K562 (cell line): ENCODE data around the gene LCA5.

Experiments
- CEBPB ChIP-seq: fragments of 450-650 bp; IDR thresholded peaks from 2 replicates; pipeline ENCODE4 v1.6.1; 2016; ENCODE audit warnings: missing genetic modification characterization, missing compliant biosample characterization
- ILK ChIP-seq: fragments of 450-650 bp; IDR thresholded peaks from 2 replicates; pipeline ENCODE4 v1.6.1; 2016; ENCODE audit warnings: missing genetic modification characterization, low read depth, mild to moderate bottlenecking, missing compliant biosample characterization, moderate library complexity, borderline replicate concordance
- JUND ChIP-seq, 2 experiments: IDR thresholded peaks; 2 replicates in 1 of 2; 3 replicates in 1 of 2; pipeline ENCODE4 v1.6.1; 2011; ENCODE audit warnings: borderline replicate concordance in 2 of 2, low read depth in 2 of 2, low read length in 2 of 2, improper control_type of control experiment in 1 of 2, missing biosample characterization in 1 of 2, missing genetic modification characterization in 1 of 2, missing genetic modification reagents in 1 of 2
- MAFK ChIP-seq: IDR thresholded peaks from 2 replicates; pipeline ENCODE4 v1.6.1; 2011; ENCODE audit warnings: low read length, improper control_type of control experiment
- NFYB ChIP-seq: IDR thresholded peaks from 2 replicates; pipeline ENCODE4 v1.6.1; 2011; ENCODE audit warnings: mild to moderate bottlenecking, moderate library complexity; ENCODE audit not compliant: insufficient read length; ENCODE audit errors: extremely low read depth
- NONO ChIP-seq, 2 experiments: fragments of 200-400 bp in 1 of 2; fragments of 450-650 bp in 1 of 2; formaldehyde crosslinking in 1 of 2; IDR thresholded peaks; 2 replicates each; pipeline ENCODE4 v1.6.1; 2017; ENCODE audit warnings: low read depth in 2 of 2, mild to moderate bottlenecking in 2 of 2, moderate library complexity in 2 of 2, low read length in 1 of 2
- ZNF175 ChIP-seq: fragments of 200-800 bp; sonication (Bioruptor generic); IDR thresholded peaks from 2 replicates; pipeline ENCODE4 v1.6.1; 2016; ENCODE audit warnings: low read depth, mild to moderate bottlenecking, missing genetic modification characterization, missing compliant biosample characterization
- TF ChIP-seq, protein P1 (sequence below): fragments of 450-650 bp; formaldehyde crosslinking; IDR thresholded peaks from 2 replicates; pipeline ENCODE4 v1.4.0; 2022; ENCODE audit warnings: missing genetic modification characterization
- TF ChIP-seq, protein P2 (sequence below), 3 experiments: IDR thresholded peaks in 2 of 3; conservative IDR thresholded peaks in 1 of 3; 2 replicates each; pipeline ENCODE4 v1.5.1; 2011 to 2012; ENCODE audit warnings: low read length in 3 of 3, mild to moderate bottlenecking in 3 of 3, control low read depth in 2 of 3, improper control_type of control experiment in 1 of 3, inconsistent platforms in 1 of 3, low read depth in 1 of 3, mixed read lengths in 1 of 3, moderate library complexity in 1 of 3; ENCODE audit not compliant: insufficient read depth in 2 of 3
- TF ChIP-seq, protein P3 (sequence below): sonication (generic); formaldehyde crosslinking; IDR thresholded peaks from 2 replicates; pipeline ENCODE4 v1.8.0; 2022; ENCODE audit warnings: mild to moderate bottlenecking, missing genetic modification reagents, borderline replicate concordance
- TF ChIP-seq, protein P4 (sequence below): fragments of 450-650 bp; IDR thresholded peaks from 2 replicates; pipeline ENCODE4 v1.6.1; 2017; ENCODE audit warnings: mild to moderate bottlenecking, moderate library complexity
- TF ChIP-seq, protein P5 (sequence below): sonication (generic); formaldehyde crosslinking; IDR thresholded peaks from 2 replicates; pipeline ENCODE4 v1.8.0; 2023; ENCODE audit warnings: missing genetic modification reagents, mild to moderate bottlenecking, borderline replicate concordance

DNA sequence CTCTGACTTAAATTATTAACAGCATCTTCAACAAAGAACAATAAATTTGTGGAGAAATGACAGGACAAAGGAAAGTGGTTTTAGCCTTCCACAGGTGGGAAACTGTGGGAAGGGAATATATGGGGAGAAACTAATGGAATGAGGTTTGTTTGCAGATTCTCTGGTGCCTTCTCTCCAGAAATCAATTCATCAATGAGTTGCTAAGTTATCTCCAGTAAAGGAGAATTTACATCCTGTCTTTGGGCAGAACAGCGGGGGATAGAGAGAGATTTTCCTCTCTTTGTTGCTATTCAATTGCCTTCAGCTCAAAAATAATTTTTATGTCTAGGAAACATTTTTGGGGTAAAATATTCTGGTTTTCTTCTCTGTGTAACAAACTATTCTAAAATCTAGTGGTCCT, 36.9 kb upstream of the LCA5 start:
- TF ChIP-seq NFYB (no peak), ILK (tag) (no peak), JUND (IDR thresholded peaks at IDR 0.05; ENCODE audit: borderline replicate concordance, low read depth, low read length) (no peak), JUND (tag; IDR thresholded peaks at IDR 0.05; ENCODE audit: borderline replicate concordance, low read depth, low read length) (no peak), NONO (IDR thresholded peaks at IDR 0.05; ENCODE audit: low read depth in 2 of 2, low read length in 1 of 2) (no peak), MAFK (no peak), ZNF175 (no peak), CEBPB (tag) (no peak)
- TF ChIP-seq, protein P1, sequence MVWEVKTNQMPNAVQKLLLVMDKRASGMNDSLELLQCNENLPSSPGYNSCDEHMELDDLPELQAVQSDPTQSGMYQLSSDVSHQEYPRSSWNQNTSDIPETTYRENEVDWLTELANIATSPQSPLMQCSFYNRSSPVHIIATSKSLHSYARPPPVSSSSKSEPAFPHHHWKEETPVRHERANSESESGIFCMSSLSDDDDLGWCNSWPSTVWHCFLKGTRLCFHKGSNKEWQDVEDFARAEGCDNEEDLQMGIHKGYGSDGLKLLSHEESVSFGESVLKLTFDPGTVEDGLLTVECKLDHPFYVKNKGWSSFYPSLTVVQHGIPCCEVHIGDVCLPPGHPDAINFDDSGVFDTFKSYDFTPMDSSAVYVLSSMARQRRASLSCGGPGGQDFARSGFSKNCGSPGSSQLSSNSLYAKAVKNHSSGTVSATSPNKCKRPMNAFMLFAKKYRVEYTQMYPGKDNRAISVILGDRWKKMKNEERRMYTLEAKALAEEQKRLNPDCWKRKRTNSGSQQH: no peak
- TF ChIP-seq, protein P2, sequence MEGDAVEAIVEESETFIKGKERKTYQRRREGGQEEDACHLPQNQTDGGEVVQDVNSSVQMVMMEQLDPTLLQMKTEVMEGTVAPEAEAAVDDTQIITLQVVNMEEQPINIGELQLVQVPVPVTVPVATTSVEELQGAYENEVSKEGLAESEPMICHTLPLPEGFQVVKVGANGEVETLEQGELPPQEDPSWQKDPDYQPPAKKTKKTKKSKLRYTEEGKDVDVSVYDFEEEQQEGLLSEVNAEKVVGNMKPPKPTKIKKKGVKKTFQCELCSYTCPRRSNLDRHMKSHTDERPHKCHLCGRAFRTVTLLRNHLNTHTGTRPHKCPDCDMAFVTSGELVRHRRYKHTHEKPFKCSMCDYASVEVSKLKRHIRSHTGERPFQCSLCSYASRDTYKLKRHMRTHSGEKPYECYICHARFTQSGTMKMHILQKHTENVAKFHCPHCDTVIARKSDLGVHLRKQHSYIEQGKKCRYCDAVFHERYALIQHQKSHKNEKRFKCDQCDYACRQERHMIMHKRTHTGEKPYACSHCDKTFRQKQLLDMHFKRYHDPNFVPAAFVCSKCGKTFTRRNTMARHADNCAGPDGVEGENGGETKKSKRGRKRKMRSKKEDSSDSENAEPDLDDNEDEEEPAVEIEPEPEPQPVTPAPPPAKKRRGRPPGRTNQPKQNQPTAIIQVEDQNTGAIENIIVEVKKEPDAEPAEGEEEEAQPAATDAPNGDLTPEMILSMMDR (IDR thresholded peaks at IDR 0.05 in 2 of 3, conservative IDR thresholded peaks at IDR 0.05 in 1 of 3; ENCODE audit: insufficient read depth in 2 of 3, low read depth in 1 of 3, low read length in 3 of 3): no peak
- TF ChIP-seq, protein P3, sequence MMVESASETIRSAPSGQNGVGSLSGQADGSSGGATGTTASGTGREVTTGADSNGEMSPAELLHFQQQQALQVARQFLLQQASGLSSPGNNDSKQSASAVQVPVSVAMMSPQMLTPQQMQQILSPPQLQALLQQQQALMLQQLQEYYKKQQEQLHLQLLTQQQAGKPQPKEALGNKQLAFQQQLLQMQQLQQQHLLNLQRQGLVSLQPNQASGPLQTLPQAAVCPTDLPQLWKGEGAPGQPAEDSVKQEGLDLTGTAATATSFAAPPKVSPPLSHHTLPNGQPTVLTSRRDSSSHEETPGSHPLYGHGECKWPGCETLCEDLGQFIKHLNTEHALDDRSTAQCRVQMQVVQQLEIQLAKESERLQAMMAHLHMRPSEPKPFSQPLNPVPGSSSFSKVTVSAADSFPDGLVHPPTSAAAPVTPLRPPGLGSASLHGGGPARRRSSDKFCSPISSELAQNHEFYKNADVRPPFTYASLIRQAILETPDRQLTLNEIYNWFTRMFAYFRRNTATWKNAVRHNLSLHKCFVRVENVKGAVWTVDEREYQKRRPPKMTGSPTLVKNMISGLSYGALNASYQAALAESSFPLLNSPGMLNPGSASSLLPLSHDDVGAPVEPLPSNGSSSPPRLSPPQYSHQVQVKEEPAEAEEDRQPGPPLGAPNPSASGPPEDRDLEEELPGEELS (CRISPR knock-in tag): no peak
- TF ChIP-seq, protein P4, sequence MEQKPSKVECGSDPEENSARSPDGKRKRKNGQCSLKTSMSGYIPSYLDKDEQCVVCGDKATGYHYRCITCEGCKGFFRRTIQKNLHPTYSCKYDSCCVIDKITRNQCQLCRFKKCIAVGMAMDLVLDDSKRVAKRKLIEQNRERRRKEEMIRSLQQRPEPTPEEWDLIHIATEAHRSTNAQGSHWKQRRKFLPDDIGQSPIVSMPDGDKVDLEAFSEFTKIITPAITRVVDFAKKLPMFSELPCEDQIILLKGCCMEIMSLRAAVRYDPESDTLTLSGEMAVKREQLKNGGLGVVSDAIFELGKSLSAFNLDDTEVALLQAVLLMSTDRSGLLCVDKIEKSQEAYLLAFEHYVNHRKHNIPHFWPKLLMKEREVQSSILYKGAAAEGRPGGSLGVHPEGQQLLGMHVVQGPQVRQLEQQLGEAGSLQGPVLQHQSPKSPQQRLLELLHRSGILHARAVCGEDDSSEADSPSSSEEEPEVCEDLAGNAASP: no peak
- TF ChIP-seq, protein P5, sequence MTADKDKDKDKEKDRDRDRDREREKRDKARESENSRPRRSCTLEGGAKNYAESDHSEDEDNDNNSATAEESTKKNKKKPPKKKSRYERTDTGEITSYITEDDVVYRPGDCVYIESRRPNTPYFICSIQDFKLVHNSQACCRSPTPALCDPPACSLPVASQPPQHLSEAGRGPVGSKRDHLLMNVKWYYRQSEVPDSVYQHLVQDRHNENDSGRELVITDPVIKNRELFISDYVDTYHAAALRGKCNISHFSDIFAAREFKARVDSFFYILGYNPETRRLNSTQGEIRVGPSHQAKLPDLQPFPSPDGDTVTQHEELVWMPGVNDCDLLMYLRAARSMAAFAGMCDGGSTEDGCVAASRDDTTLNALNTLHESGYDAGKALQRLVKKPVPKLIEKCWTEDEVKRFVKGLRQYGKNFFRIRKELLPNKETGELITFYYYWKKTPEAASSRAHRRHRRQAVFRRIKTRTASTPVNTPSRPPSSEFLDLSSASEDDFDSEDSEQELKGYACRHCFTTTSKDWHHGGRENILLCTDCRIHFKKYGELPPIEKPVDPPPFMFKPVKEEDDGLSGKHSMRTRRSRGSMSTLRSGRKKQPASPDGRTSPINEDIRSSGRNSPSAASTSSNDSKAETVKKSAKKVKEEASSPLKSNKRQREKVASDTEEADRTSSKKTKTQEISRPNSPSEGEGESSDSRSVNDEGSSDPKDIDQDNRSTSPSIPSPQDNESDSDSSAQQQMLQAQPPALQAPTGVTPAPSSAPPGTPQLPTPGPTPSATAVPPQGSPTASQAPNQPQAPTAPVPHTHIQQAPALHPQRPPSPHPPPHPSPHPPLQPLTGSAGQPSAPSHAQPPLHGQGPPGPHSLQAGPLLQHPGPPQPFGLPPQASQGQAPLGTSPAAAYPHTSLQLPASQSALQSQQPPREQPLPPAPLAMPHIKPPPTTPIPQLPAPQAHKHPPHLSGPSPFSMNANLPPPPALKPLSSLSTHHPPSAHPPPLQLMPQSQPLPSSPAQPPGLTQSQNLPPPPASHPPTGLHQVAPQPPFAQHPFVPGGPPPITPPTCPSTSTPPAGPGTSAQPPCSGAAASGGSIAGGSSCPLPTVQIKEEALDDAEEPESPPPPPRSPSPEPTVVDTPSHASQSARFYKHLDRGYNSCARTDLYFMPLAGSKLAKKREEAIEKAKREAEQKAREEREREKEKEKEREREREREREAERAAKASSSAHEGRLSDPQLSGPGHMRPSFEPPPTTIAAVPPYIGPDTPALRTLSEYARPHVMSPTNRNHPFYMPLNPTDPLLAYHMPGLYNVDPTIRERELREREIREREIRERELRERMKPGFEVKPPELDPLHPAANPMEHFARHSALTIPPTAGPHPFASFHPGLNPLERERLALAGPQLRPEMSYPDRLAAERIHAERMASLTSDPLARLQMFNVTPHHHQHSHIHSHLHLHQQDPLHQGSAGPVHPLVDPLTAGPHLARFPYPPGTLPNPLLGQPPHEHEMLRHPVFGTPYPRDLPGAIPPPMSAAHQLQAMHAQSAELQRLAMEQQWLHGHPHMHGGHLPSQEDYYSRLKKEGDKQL (CRISPR knock-in tag): no peak
